ENCODE results near the gene SCN3A. TPM values are rescaled to one million over a fixed set of nuclear protein-coding genes. Genes with fewer than 3 reads are reported as not detected.

SCN3A gene
- total and polyA plus RNA-seq, 2 of the 4 experiments (the other 2 are of a cell fraction): 0.26 to 0.90 TPM

DNA sequence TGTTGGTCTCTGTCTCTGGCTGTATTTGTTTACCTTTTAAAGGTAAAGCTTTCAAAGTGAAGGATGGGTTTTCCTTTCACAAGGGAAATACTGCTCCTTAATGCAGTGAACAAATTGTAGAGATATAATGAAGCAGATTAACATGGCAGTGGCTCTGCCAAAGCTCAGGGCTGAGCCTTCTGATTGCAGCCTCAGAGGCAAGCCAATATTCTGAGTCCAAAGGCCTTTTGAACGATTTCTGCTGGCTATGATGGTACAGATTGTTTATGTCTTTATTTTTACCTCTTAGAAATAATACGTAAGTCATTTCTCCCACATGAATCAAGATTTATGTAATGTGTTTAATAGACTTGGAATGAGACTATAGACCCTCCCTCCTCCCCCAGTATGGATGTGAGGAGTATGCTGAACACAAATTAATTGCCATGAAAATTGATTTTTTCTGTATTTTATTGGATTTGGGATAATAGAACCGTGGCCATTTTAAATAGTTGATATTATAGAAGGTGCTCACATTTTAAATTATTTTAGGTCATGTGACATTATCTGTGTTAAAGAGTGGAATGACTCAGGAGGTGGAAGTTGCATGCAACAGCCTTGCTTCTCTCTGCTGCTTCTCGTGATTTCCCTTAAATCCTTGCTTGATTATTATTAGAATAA is 36.1 kb upstream of the SCN3A start:
- no peak overlapping the region for H3K9ac ChIP-seq (ENCODE audit: low read depth, low read length)
- TF ChIP-seq, protein P1, sequence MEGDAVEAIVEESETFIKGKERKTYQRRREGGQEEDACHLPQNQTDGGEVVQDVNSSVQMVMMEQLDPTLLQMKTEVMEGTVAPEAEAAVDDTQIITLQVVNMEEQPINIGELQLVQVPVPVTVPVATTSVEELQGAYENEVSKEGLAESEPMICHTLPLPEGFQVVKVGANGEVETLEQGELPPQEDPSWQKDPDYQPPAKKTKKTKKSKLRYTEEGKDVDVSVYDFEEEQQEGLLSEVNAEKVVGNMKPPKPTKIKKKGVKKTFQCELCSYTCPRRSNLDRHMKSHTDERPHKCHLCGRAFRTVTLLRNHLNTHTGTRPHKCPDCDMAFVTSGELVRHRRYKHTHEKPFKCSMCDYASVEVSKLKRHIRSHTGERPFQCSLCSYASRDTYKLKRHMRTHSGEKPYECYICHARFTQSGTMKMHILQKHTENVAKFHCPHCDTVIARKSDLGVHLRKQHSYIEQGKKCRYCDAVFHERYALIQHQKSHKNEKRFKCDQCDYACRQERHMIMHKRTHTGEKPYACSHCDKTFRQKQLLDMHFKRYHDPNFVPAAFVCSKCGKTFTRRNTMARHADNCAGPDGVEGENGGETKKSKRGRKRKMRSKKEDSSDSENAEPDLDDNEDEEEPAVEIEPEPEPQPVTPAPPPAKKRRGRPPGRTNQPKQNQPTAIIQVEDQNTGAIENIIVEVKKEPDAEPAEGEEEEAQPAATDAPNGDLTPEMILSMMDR (conservative IDR thresholded peaks at IDR 0.05; ENCODE audit: low read depth, low read length): no peak
- TF ChIP-seq POLR2A (IDR thresholded peaks at IDR 0.05; ENCODE audit: low read depth, low read length) (no peak), CEBPB (IDR thresholded peaks at IDR 0.05; ENCODE audit: low read depth, low read length) (no peak), USF2 (IDR thresholded peaks at IDR 0.05; ENCODE audit: low read depth, low read length) (no peak), MAFK (IDR thresholded peaks at IDR 0.05; ENCODE audit: low read depth, low read length) (no peak), FOS (IDR thresholded peaks at IDR 0.05; ENCODE audit: low read depth, low read length) (no peak), MXI1 (IDR thresholded peaks at IDR 0.05; ENCODE audit: borderline replicate concordance, low read depth, low read length) (no peak), RFX5 (IDR thresholded peaks at IDR 0.05; ENCODE audit: low read depth, low read length) (no peak), NFE2L2 (IDR thresholded peaks at IDR 0.05; ENCODE audit: low read depth, low read length) (no peak), RCOR1 (IDR thresholded peaks at IDR 0.05; ENCODE audit: insufficient replicate concordance, low read length) (no peak), MAZ (IDR thresholded peaks at IDR 0.05; ENCODE audit: borderline replicate concordance, low read depth, low read length) (no peak), BHLHE40 (IDR thresholded peaks at IDR 0.05; ENCODE audit: low read depth, low read length) (no peak), SMC3 (IDR thresholded peaks at IDR 0.05; ENCODE audit: low read depth, low read length) (no peak), CHD1 (IDR thresholded peaks at IDR 0.05; ENCODE audit: low read depth, low read length) (no peak), ELK1 (IDR thresholded peaks at IDR 0.05; ENCODE audit: borderline replicate concordance, low read depth, low read length) (no peak), RAD21 (IDR thresholded peaks at IDR 0.05; ENCODE audit: low read length) (no peak)
- H3K14ac ChIP-seq (replicated peaks; ENCODE audit: low read depth, low read length): no peak overlapping the region
- H2BK20ac ChIP-seq (ENCODE audit: low read depth, low read length): no peak overlapping the region
- H3K56ac ChIP-seq (ENCODE audit: extremely low read depth, insufficient read depth, low read length): no peak overlapping the region
- H4K8ac ChIP-seq (ENCODE audit: low read depth in 2 of 2, low read length in 2 of 2): no peak overlapping the region
- H4K20me1 ChIP-seq (ENCODE audit: insufficient read depth, low read length): no peaks in the 10 kb centered on the region
- DNase-seq (no peak), ATAC-seq (ENCODE audit: low read depth) (no peak)
- no peaks in the 10 kb centered on the region for H3K36me3 ChIP-seq (ENCODE audit: control insufficient read depth, insufficient read depth, low read length)
- intact Hi-C loops (cut with micrococcal nuclease) (loop anchor here (10.0 kb wide), 1 partner anchor 635 kb away; no protein-coding TSS in a partner anchor), in situ Hi-C loops (cut with MboI; ENCODE audit: low sequenced_read_pairs) (no loop called here), dilution Hi-C loops (cut with HindIII; ENCODE audit: low sequenced_read_pairs, unreplicated experiment) (no loop called here)
- H3K4ac ChIP-seq (ENCODE audit: low read depth, low read length): no peak overlapping the region
- no peaks in the 10 kb centered on the region for H3K27me3 ChIP-seq (ENCODE audit: control insufficient read depth, insufficient read depth, low read length)
- no peak overlapping the region for H3K27ac ChIP-seq (ENCODE audit: insufficient read depth, low read length)
- POLR2A ChIA-PET (ENCODE audit: unreplicated experiment): no interaction called here
- no peak overlapping the region for H3K4me3 ChIP-seq (ENCODE audit: insufficient read depth, low read depth, low read length)
- no peak overlapping the region for H2BK15ac ChIP-seq (ENCODE audit: low read depth, low read length)
- H2BK5ac ChIP-seq (ENCODE audit: low read depth, low read length, poor library complexity, severe bottlenecking): no peak overlapping the region
- no peak overlapping the region for H3K4me2 ChIP-seq (ENCODE audit: low read depth, low read length)
- H3K9me1 ChIP-seq (ENCODE audit: insufficient read depth, low read length): no peaks in the 10 kb centered on the region
- no CpG with 5 or more reads among the region's 4 CpGs for WGBS, 2 experiments (ENCODE audit: extremely low coverage in 2 of 2, insufficient read length in 1 of 2)
- no peak overlapping the region for H2AK5ac ChIP-seq (ENCODE audit: low read depth, low read length)
- no peak overlapping the region for H2AFZ ChIP-seq (replicated peaks; ENCODE audit: low read length, poor library complexity)
- no peaks in the 10 kb centered on the region for H3K9me3 ChIP-seq (ENCODE audit: control insufficient read depth, insufficient read depth, low read length)
- no TSS peak for BruUV-seq (replicated peaks)
- no peak overlapping the region for H2AK9ac ChIP-seq (replicated peaks; ENCODE audit: low read depth, low read length, poor library complexity)
- no peak overlapping the region for H4K5ac ChIP-seq (ENCODE audit: low read depth, low read length)
- H3K4me1 ChIP-seq (ENCODE audit: control insufficient read depth, insufficient read depth, low read length): no peaks in the 10 kb centered on the region
- H4K91ac ChIP-seq (ENCODE audit: insufficient read depth, low read depth, low read length): no peak overlapping the region
- CTCF ChIA-PET: interaction anchor here (1.2 to 1.7 kb wide), 2 partner anchors 224 to 634 kb away, joined by 3 to 8 read pairs; no protein-coding TSS in a partner anchor
- H2BK120ac ChIP-seq (ENCODE audit: low read depth, low read length): no peak overlapping the region
- H3K79me1 ChIP-seq (ENCODE audit: low read depth in 1 of 2, low read length in 2 of 2): no peaks in the 10 kb centered on the region
- no peak overlapping the region for H3K23ac ChIP-seq (ENCODE audit: low read depth, low read length)
- no peak overlapping the region for H3K18ac ChIP-seq (ENCODE audit: low read depth, low read length)

Measured in IMR-90 (cell line).